HG02840 (cell line): ENCODE results near the gene TMEM184A.

Source experiments
- ATAC-seq: cut with Tn5 transposase; IDR thresholded peaks from one replicate; pipeline ENCODE4 v1.9.1; 2021; ENCODE audit warnings: mild to moderate bottlenecking, moderate library complexity, moderate number of reproducible peaks; ENCODE audit not compliant: unreplicated experiment, low FRiP score

Gene TMEM184A

DNA sequence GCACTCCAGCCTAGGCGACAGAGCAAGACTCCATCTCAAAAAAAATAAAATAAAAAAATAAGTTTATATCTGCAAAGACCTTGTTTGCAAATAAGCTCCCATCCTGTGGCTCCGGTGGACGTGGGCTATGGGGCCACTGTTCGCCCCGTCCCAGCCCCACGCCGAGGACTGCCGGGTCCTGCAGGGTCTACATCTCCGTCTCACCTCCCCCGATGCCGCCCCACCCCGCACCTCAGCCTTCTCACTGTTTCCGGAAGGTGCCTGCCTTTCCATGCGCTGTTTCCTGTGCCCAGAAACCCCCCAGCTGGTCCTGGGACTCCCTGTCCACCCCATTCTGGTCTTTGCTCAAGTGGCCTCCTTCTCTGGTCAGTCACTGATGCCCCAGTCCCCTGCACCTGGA is 46.8 kb downstream of the TMEM184A start:
- ATAC-seq = no peak

DNA sequence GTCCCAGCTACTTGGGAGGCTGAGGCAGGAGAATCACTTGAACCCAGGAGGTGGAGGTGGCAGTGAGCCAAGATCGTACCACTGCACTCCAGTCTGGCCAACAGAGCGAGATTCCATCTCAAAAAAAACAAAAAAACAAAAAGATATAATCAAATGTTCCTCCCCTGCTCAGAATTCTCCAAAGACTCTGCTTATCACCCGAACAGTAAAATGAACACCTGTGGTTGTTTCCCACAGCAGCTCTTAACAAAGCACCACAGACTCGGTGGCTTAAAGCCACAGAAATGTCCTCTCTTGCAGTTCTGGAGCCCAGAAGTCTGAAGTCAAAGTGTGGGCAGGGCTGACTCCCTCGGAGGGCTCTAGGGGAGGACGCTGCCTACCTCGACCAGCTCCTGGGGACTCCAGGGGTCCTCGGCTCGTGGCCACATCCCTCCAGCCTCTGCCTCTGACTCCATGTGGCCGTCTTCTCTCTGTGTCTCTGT is 47.7 kb downstream of the TMEM184A start:
- ATAC-seq = no peak

- no peak for ATAC-seq
Observed at GRCh38 chr7:1505731-1506550, 50.1 kb downstream of the TMEM184A start.

GRCh38 chr7:1503816-1504775 is 51.9 kb downstream of the TMEM184A start, which contains the start of gene INTS1:
TSS of gene INTS1 (minus strand) at chr7:1504389. CDS start at chr7:1503960, 429 bp downstream.
- ATAC-seq = peak; percentile 78

DNA sequence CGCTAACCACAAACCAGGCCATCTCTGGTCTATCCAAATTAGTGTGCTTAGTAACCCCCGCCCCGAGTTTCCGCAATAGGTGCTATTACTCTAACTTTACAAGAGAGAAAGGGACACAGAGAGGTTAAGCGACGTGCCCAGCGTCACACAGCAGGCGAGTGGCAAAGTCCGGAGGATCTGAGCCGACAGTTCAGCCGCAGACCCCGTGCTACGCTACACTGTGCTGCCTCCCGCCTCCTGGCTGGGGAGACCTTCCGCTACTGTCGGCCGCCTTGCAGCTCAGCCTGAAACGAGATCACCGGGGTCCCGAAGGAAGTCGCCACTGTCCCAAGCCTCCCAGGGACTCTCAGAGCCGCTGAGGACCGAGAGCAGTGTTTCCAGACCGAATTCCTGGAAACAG is 52.6 kb downstream of the TMEM184A start:
- no peak for ATAC-seq

GRCh38 chr7:1502845-1503244 is 53.2 kb downstream of the TMEM184A start:
- ATAC-seq = no peak

DNA sequence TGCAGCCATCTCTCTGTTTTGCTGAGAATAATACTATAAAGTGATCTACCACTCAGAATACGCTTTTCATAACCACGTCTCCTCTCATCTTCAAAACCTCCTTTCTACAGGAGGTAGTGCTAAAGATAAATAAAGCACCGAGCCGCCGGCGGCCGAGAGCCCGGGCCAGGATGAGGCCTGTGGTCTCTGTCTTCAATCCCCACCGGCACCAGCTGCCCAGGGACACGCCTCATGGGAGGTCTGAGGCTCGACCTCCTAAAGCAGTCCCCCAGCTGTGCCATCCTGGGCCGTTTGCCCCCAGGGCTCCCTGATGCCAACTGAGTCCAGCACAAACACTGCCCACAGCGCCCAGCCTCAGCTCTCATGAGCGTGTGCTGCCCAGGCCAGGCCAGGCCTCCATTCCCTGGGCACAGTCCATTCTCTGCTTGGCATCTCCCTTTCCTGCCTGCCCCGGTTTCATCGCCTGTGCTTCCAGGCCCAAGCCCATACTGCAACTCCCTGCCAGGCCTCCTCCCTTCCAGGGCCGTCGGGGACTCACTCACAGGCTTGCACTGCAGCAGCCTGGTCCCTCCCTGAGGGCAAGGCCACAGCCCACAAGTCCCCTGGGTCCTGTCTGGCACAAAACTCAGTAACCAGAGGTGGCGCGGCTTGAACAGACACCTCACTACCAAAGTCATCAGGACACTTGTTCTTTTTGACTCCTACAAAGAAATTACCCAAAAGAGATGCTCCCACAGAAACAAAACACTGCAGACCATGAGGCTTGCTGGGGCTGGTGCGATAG is 54.3 kb downstream of the TMEM184A start:
- no peak for ATAC-seq

- no peak for ATAC-seq
Observed at GRCh38 chr7:1500064-1500807, 55.8 kb downstream of the TMEM184A start.

GRCh38 chr7:1499367-1500029 is 56.5 kb downstream of the TMEM184A start:
- no peak for ATAC-seq

DNA sequence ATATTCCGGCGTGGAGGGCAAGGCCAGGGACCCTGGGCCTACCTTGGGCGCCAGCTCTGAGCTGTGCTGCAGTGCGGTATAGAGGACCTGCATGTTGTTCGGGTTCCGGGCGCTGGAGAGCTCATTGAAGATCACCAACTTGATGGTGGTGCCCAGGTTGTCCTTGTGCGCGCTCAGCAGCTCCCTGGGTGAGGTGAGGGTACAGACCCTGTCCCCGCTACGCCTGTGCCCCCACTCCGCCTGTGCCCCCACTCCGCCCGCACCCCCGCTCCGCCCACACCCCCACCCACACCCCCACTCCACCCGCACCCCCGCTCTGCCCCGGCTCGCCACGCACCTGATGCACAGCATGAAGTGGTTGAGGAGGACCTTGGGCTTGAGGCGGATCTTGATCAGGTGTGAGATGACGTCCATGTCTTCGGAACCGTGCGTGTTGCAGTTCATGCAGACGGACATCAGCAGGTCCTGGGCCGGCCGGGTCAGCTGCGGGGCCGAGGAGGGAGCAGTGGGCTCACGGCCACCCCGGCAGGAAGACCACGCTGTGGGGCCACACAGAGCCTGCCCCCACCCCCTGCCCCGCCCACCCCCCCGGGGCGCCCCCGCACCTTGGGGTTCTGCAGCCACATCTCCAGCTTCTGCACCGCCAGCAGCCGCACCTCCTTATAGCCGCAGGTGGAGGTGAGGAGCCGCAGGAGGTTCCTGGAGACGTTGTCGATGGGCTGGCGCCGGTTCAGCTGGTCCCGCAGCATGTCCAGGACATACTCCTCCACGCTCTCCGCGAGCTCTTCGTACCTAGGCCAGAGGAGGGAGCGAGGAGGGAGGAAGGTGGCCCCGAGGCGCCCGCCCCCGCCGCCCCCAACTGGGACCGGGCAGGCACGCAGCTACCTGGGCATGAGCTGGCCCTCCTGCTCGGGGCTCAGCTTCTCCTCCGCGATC is 57.4 kb downstream of the TMEM184A start:
- no peak for ATAC-seq

DNA sequence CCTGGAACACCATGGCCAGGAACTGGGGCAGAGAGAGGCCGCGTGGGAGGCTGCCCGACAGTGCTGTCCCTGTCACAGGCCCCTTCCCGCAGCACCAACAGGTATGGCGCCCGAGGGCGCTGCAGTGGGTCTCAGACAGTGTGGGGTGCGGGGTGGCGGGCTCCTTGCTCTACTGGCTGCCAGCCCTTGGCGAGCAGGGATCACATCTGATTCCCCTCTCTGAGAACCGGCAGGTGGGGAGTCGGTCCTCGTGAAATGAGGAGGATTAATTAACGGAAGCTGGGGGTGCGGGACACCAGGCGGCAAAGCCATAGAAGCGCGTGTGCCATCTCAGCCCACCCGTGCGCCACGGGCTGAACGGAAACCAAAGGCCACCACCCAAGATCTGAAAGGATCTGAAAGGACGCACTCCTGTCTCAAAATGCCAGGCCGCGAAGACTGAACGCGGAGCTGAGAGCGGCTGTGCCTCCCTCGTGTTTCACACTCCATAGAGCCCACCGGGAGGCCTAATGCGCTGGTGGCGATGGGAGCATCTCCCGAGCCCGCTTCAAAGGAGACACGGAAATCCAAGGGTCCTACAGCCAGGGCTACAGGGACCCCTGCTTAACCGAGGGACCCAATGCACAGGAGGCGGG is 58.6 kb downstream of the TMEM184A start:
- no peak for ATAC-seq

DNA sequence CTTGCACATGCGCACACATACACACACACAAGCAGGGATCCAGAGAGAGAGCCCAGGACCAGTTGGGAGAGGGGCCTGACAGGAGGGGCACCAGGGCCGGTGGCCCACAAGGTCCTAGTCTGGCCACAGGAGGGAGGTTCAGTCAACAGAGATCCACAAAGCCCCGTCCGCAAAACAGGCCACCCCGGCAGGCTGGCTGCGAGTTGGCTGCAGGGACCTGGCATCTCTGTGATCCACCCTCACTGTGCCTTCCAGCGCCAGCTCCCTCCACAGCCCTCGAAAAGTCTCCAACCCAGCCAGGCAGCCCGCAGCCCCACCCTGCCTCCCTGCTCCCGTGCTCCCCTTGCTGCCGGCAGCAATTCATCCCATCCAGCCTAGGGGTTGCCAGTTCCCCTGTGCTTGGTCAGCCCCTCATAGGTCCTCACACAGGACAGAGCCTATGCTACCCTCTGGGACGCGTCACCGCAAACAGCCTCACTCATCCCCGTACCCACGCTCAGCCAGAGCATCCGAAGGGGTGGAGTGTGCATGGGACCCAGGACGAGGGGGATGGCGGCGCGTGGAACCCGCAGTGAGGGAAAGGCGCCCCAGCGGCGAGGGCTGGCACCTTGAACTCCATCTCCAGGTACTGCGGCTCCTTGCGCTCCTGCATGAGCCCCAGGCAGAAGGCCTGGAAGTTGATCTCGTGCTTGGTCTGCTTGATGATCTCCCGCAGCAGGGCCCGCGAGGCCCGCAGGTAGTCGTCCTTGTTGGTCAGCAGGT is 59.3 kb downstream of the TMEM184A start:
- ATAC-seq = no peak

DNA sequence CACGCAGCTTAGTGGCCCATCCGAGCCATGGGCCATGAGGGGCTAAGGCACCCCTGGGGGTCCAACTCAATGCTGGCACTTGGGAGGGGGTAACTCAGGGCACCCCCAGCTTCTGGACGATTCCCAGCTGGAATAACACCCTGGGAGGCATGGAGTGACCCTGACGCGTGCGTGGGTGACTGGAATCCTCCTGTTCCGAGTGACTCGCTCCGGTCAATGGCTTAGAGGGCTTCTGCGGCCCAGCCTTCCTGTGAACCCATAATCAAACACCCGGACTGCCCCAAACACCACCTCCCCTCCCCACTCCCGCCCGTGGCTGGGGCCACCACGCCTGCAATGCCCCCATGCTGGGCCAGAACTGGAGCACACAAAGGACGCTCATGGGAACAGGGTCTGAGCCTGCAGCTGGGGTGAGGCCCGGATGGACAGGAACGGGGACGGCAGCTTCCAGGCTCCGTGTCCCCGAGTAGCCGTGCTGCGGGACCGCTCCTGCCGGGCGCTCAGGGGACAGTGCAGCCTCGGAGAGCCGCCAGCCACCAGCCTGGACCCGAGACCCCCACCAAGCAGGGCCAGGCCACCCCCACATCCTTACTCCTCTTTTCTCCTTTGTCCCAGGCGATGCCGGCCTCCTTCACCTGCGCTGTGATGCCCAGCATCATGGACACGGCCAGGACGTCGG is 60.3 kb downstream of the TMEM184A start:
- no peak for ATAC-seq

DNA sequence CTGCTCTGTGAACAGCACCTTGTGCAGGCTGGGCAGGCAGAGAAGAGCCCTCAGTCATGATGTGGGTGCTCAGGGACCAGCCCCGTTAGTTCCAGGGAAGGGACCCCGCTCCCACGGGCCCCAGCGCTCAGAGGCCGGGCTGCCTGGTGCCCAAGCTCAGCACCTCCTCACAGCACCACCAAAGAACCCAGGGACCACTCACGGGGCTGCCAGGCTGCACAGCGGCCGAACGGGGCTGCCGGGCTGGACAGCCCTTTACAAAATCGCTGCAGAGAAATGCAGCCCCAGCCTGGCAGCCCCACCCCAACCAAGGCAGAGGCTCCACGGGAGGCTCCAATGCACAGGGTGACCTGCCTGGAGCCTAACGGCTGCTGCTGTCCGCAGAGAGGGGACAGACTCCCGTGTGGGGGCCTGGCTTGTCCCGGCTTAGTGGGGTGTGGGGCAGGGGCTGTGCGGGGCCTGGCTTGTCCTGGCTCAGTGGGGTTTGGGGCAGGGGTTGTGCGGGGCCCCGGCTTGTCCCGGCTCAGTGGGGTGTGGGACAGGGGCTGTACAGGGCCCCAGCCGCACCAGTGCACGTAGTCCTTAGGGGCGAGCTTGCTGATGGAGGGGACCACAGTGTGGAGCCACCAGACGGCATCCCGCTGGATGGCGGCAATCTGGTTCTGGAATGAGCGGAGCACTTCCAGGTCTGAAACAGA is 61.0 kb downstream of the TMEM184A start:
- ATAC-seq = no peak

GRCh38 chr7:1494447-1494846 is 61.6 kb downstream of the TMEM184A start:
- ATAC-seq = no peak

GRCh38 chr7:1493571-1493970 is 62.4 kb downstream of the TMEM184A start:
- ATAC-seq = no peak
